Measurements from ENCODE around the gene GFY.
A peak's percentile ranks its signal among the peaks of the same experiment; 100 is the strongest.
"Not testable (repeated sequence)": the region's sequence is repeated elsewhere in the genome, so short reads cannot be mapped to it uniquely, and the experiment has no call there.

Gene GFY

GRCh38 chr19:49447485-49448431 is 22.6 kb downstream of the GFY start:
- no peak for DNase-seq

GRCh38 chr19:49448432-49448786 is 23.2 kb downstream of the GFY start:
- DNase-seq = no peak

GRCh38 chr19:49450405-49450804 is 25.2 kb downstream of the GFY start:
- no peak for DNase-seq

- peak; percentile 99 for DNase-seq
These were observed 26.4 kb downstream of the GFY start, which contains the start of gene PIH1D1 for GRCh38 chr19:49451430-49452181. TSS of gene PIH1D1 (minus strand) at chr19:49451814. CDS start at chr19:49451574, 240 bp downstream.

GRCh38 chr19:49453013-49453756 is 28.0 kb downstream of the GFY start, which contains the start of gene ALDH16A1:
TSS of gene ALDH16A1 (plus strand) at chr19:49453225. CDS start at chr19:49453332, 107 bp downstream.
- peak; percentile 98 to 99 for DNase-seq

- DNase-seq = no peak
These were observed 28.6 kb downstream of the GFY start for GRCh38 chr19:49453757-49454240.

GRCh38 chr19:49455773-49456172 is 30.6 kb downstream of the GFY start:
- DNase-seq = no peak

GRCh38 chr19:49456326-49456725 is 31.1 kb downstream of the GFY start:
- peak in 1 of 2 donors; percentile 61 for DNase-seq

- no peak for DNase-seq
These were observed 33.3 kb downstream of the GFY start for GRCh38 chr19:49458567-49458903.

GRCh38 chr19:49459388-49459787 is 34.2 kb downstream of the GFY start:
- no peak for DNase-seq

- not testable (repeated sequence) for DNase-seq
These were observed 35.9 kb downstream of the GFY start for GRCh38 chr19:49461130-49461529.

GRCh38 chr19:49461656-49462055 is 36.5 kb downstream of the GFY start:
- no peak for DNase-seq

- DNase-seq = no peak
These were observed 37.3 kb downstream of the GFY start for GRCh38 chr19:49462492-49462891.

GRCh38 chr19:49463960-49464740 is 39.0 kb downstream of the GFY start:
- no peak for DNase-seq

- DNase-seq = no peak
These were observed 40.2 kb downstream of the GFY start for GRCh38 chr19:49465371-49465770.

GRCh38 chr19:49468199-49468598 is 43.0 kb downstream of the GFY start:
- no peak for DNase-seq

- peak in 1 of 2 donors; percentile 44 for DNase-seq
These were observed 43.7 kb downstream of the GFY start for GRCh38 chr19:49468746-49469447.

GRCh38 chr19:49469828-49470614 is 44.8 kb downstream of the GFY start:
- peak; percentile 73 to 91 for DNase-seq

- DNase-seq = no peak
These were observed 45.4 kb downstream of the GFY start for GRCh38 chr19:49470615-49470978.

- no peak for DNase-seq
These were observed 47.7 kb downstream of the GFY start for GRCh38 chr19:49472936-49473335.

GRCh38 chr19:49473501-49473867 is 48.3 kb downstream of the GFY start:
- not testable (repeated sequence) for DNase-seq

All from inflammatory macrophage treated with lipopolysaccharide for 1 hour (primary cell).